Nephron progenitor cell (in vitro differentiated cells): Measurements from ENCODE around the gene GNS.
"Not testable (repeated sequence)": the region's sequence is repeated elsewhere in the genome, so short reads cannot be mapped to it uniquely, and the experiment has no call there.

Experiments used
- DNase-seq: peaks from one replicate; pipeline ENCODE4 v3.0.0; 2021
- H3K27ac Mint-ChIP-seq: 2 replicates; pipeline ENCODE4 v1.8.0; 2021; ENCODE audit warnings: mild to moderate bottlenecking, moderate library complexity, mixed read lengths
- H3K27me3 Mint-ChIP-seq: 2 replicates; pipeline ENCODE4 v1.8.0; 2021; ENCODE audit warnings: mild to moderate bottlenecking, low read depth, mixed read lengths; ENCODE audit not compliant: poor library complexity
- H3K36me3 Mint-ChIP-seq: 2 replicates; pipeline ENCODE4 v1.8.0; 2021; ENCODE audit warnings: low read depth, mixed read lengths
- H3K4me1 Mint-ChIP-seq: 2 replicates; pipeline ENCODE4 v1.8.0; 2021; ENCODE audit warnings: mixed read lengths
- H3K4me3 Mint-ChIP-seq: 2 replicates; pipeline ENCODE4 v1.8.0; 2021; ENCODE audit warnings: mild to moderate bottlenecking, moderate library complexity, mixed read lengths
- H3K9me3 Mint-ChIP-seq: 2 replicates; pipeline ENCODE4 v1.8.0; 2021; ENCODE audit warnings: mild to moderate bottlenecking, moderate library complexity, mixed read lengths
- CTCF ChIP-seq: fragments of 200-600 bp; sonication (generic); IDR thresholded peaks from 2 replicates; pipeline ENCODE4 v1.5.0; 2021; ENCODE audit warnings: antibody characterized with exemption

GNS gene

DNA sequence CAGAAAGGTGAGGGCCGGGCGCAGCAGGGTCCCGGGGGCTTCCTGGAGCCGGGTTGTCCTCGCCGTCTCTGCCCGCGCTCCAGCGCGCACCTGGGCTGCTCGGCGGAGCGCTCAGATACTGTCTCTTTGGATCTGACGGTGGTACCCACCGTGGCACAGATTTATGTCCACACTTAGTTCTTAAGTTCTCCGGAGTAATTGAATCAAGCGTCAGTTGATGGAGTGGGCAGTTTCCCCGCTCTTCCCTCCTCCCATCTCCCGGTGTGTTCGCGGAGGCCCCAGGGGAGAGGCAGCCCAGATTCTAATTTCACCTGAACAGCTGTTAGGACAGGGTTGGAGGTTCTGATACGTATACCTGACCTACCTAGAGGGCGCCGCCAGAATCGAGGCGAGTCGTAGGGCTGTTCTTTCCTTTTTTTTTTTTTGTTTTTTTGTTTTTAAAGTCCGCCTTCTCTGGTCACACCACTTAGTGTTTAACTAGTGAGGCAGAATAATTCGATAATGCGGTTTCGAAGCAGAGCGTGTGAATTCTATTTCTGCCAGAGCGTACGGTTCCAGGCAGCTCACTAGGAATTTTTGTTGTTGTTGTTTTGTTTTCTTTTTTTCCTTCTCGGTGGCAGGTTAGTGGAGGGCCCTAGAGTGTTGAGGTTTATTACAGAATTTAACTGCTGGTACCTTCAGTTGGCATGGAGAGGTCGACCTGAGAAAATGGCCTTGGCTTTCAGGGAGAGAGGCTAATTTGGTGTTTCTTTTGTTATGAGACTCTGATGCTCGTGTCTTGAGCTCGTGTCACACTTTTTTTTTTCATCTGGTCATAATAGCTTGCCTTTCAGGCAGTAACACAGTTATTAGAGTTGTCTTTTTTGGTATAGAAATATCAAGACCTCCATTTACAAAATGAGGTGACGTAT is 22.3 kb upstream of the GNS start:
- Mint-ChIP-seq H3K36me3 (no peaks in the 10 kb centered on the region), H3K4me3 (peak overlapping the region; percentile 80), H3K4me1 (peaks cover 14% of the 10 kb centered on the region), H3K9me3 (peaks cover 15% of the 10 kb centered on the region), H3K27ac (no peak overlapping the region), H3K27me3 (peaks cover 92% of the 10 kb centered on the region)
- no peak for TF ChIP-seq CTCF
- DNase-seq = no peak

DNA sequence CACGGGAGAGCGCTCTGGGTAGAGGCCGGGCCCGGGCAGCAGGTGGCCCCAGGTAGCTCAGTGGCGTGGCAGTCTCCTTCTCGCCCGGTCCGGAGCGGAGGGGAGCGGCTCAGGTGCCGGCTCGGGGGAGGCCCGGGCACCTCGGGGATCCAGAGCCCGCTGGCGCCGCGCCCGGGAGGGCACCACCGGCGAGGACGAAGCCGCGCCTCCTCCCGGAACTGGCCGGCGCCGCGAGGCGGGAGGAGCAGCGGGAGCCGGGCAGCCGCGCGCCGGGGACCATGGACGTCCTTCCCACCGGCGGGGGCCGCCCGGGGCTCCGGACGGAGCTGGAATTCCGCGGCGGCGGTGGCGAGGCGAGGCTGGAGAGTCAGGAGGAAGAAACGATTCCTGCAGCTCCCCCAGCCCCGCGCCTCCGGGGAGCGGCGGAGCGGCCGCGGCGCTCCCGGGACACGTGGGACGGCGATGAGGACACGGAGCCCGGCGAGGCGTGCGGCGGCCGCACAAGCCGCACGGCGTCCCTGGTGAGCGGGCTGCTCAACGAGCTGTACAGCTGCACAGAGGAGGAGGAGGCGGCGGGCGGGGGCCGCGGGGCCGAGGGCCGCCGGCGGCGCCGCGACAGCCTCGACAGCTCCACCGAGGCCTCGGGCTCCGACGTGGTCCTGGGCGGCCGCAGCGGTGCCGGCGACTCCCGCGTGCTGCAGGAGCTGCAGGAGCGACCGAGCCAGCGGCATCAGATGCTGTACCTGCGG is 21.5 kb upstream of the GNS start:
- no peak for TF ChIP-seq CTCF
- H3K4me3 Mint-ChIP-seq = peak overlapping the region; percentile 77
- H3K27me3 Mint-ChIP-seq = peaks cover 98% of the 10 kb centered on the region
- peaks cover 24% of the 10 kb centered on the region for H3K9me3 Mint-ChIP-seq
- H3K27ac Mint-ChIP-seq = no peak overlapping the region
- DNase-seq = peak; percentile 70
- H3K36me3 Mint-ChIP-seq = peaks cover 3% of the 10 kb centered on the region
- peaks cover 14% of the 10 kb centered on the region for H3K4me1 Mint-ChIP-seq

GRCh38 chr12:64780132-64780530 is 20.9 kb upstream of the GNS start:
- Mint-ChIP-seq H3K4me1 (peaks cover 14% of the 10 kb centered on the region), H3K27ac (no peak overlapping the region), H3K36me3 (peaks cover 8% of the 10 kb centered on the region), H3K4me3 (peak overlapping the region; percentile 77), H3K9me3 (peaks cover 29% of the 10 kb centered on the region), H3K27me3 (peaks cover 99% of the 10 kb centered on the region)
- no peak for TF ChIP-seq CTCF
- DNase-seq = no peak

GRCh38 chr12:64779354-64779974 is 20.3 kb upstream of the GNS start:
- DNase-seq = no peak
- peaks cover 9% of the 10 kb centered on the region for H3K36me3 Mint-ChIP-seq
- no peak overlapping the region for H3K27ac Mint-ChIP-seq
- peaks cover 99% of the 10 kb centered on the region for H3K27me3 Mint-ChIP-seq
- peak overlapping the region; percentile 77 for H3K4me3 Mint-ChIP-seq
- H3K9me3 Mint-ChIP-seq = peaks cover 36% of the 10 kb centered on the region
- TF ChIP-seq CTCF = no peak
- peaks cover 14% of the 10 kb centered on the region for H3K4me1 Mint-ChIP-seq

DNA sequence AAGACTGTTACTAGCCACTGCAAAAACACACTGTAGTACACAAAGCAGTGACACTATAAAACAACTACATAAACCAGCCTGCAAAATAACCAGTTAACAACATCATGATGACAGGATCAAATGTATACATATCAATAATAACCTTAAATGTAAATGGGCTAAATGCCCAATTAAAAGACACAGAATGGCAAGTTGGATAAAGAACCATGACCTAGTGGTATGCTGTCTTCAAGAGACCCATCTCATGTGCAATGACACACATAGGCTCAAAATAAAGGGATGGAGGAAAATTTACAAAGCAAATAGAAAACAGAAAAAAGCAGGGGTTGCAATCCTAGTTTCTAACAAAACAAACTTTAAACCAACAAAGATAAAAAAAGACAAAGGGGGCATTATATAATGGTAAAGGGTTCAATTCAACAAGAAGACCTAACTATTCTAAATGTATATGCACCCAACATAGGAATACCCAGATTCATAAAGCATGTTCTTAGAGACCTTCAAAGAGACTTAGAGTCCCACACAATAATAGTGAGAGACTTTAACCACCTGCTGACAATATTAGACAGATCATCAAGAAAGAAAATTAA is 16.0 kb upstream of the GNS start:
- DNase-seq, H3K4me1 Mint-ChIP-seq, H3K27ac Mint-ChIP-seq, H3K4me3 Mint-ChIP-seq: not testable (repeated sequence)
- peaks cover 19% of the 10 kb centered on the region for H3K36me3 Mint-ChIP-seq
- H3K9me3 Mint-ChIP-seq = peaks cover 50% of the 10 kb centered on the region
- peaks cover 78% of the 10 kb centered on the region for H3K27me3 Mint-ChIP-seq

- H3K27me3 Mint-ChIP-seq = peaks cover 59% of the 10 kb centered on the region
- H3K9me3 Mint-ChIP-seq = peaks cover 50% of the 10 kb centered on the region
- no peak overlapping the region for H3K4me3 Mint-ChIP-seq
- peaks cover 19% of the 10 kb centered on the region for H3K36me3 Mint-ChIP-seq
- no peak overlapping the region for H3K27ac Mint-ChIP-seq
- DNase-seq = no peak
- no peak for TF ChIP-seq CTCF
- no peaks in the 10 kb centered on the region for H3K4me1 Mint-ChIP-seq
These were observed 14.2 kb upstream of the GNS start for GRCh38 chr12:64773386-64773785.
